Endothelial cell of umbilical vein (primary cell): ENCODE measurements around the gene GRIA4. TPM values are rescaled to one million over a fixed set of nuclear protein-coding genes. Genes with fewer than 3 reads are reported as not detected.
A peak's percentile ranks its signal among the peaks of the same experiment; 100 is the strongest.

Experiments
- BruUV-seq: library from RNA; stranded (reverse); fragments of 400-500 nt; replicated peaks from 2 replicates; lab custom pipeline; 2021; lab: Mats Ljungman, UMichigan
- CTCF ChIA-PET: fragments of 300-600, 350-600 bp; sonication (Branson Sonifier 250); formaldehyde crosslinking; loops from one replicate; lab custom pipeline; 2021; ENCODE audit warnings: antibody characterized with exemption, inconsistent platforms; lab: Charles Lee
- POLR2A ChIA-PET: fragments of 300-600, 350-600 bp; sonication (Branson Sonifier 250); formaldehyde crosslinking; loops from one replicate; lab custom pipeline; 2021; ENCODE audit warnings: antibody characterized with exemption, inconsistent platforms; lab: Charles Lee
- DNase-seq: peaks from one replicate; pipeline ENCODE4 v3.0.0-alpha.2; 2011; ENCODE audit warnings: low read depth, low spot score
- FAIRE-seq: peaks from 2 replicates; lab custom pipeline; 2011; peaks lifted over from hg19 to GRCh38; lab: Jason Lieb, UNC
- H2AFZ ChIP-seq: 2 replicates; pipeline ENCODE4 v1.6.0; 2012; ENCODE audit warnings: low read depth, low read length, control low read depth, inconsistent platforms
- H3K27ac ChIP-seq: 2 replicates; pipeline ENCODE4 v1.5.1; 2011; ENCODE audit warnings: low read depth, mild to moderate bottlenecking, control low read depth, low read length, moderate library complexity; ENCODE audit not compliant: insufficient read depth
- H3K27me3 ChIP-seq, 2 experiments: 2 replicates each; pipeline versions ENCODE4 v1.6.0 to v1.6.1; 2011; ENCODE audit warnings: low read length in 2 of 2, mixed read lengths in 1 of 2; ENCODE audit not compliant: control insufficient read depth in 2 of 2, insufficient read depth in 2 of 2
- H3K36me3 ChIP-seq, 2 experiments: 2 replicates in 1 of 2; 3 replicates in 1 of 2; pipeline ENCODE4 v1.5.1; 2011; ENCODE audit warnings: low read length in 2 of 2, mild to moderate bottlenecking in 1 of 2, moderate library complexity in 1 of 2; ENCODE audit not compliant: control insufficient read depth in 2 of 2, insufficient read depth in 2 of 2; ENCODE audit errors: extremely low read depth in 1 of 2
- H3K4me1 ChIP-seq: 3 replicates; pipeline ENCODE4 v1.5.1; 2011; ENCODE audit warnings: mild to moderate bottlenecking, low read length; ENCODE audit not compliant: control insufficient read depth, insufficient read depth; ENCODE audit errors: extremely low read depth
- H3K4me2 ChIP-seq: 2 replicates; pipeline ENCODE4 v1.6.1; 2011; ENCODE audit warnings: low read length, control low read depth, mixed read lengths; ENCODE audit not compliant: insufficient read depth
- H3K4me3 ChIP-seq, 3 experiments: fragments of 200-600 bp in 1 of 3; sonication (generic), shearing (Covaris generic) in 1 of 3; replicated peaks in 1 of 3; 2 replicates each; pipeline ENCODE4 v1.5.1; 2011 to 2016; ENCODE audit warnings: control low read depth in 3 of 3, low read length in 3 of 3, mild to moderate bottlenecking in 2 of 3, inconsistent platforms in 1 of 3, low read depth in 1 of 3, moderate library complexity in 1 of 3; ENCODE audit not compliant: insufficient read depth in 1 of 3
- H3K79me2 ChIP-seq: 2 replicates; pipeline ENCODE4 v1.6.0; 2012; ENCODE audit warnings: low read length, inconsistent platforms; ENCODE audit not compliant: control insufficient read depth, insufficient read depth
- H3K9ac ChIP-seq: replicated peaks from 2 replicates; pipeline ENCODE3; 2011; ENCODE audit warnings: low read length, control low read depth; ENCODE audit not compliant: insufficient read depth; ENCODE audit errors: extremely low read depth
- H3K9me1 ChIP-seq: replicated peaks from 3 replicates; pipeline ENCODE4 v1.6.0; 2011; ENCODE audit warnings: mild to moderate bottlenecking, low read length; ENCODE audit not compliant: control insufficient read depth, insufficient read depth; ENCODE audit errors: extremely low read depth
- H3K9me3 ChIP-seq: replicated peaks from 2 replicates; pipeline ENCODE4 v1.5.1; 2012; ENCODE audit warnings: low read length, inconsistent platforms; ENCODE audit not compliant: control insufficient read depth, insufficient read depth
- H4K20me1 ChIP-seq: replicated peaks from 2 replicates; pipeline ENCODE3; 2011; ENCODE audit warnings: mild to moderate bottlenecking, low read length; ENCODE audit not compliant: control insufficient read depth, insufficient read depth; ENCODE audit errors: extremely low read depth
- FOS ChIP-seq: IDR thresholded peaks from 2 replicates; pipeline ENCODE4 v1.6.1; 2011; ENCODE audit warnings: mild to moderate bottlenecking, low read length, moderate library complexity, borderline replicate concordance; ENCODE audit not compliant: insufficient read depth
- GATA2 ChIP-seq: IDR thresholded peaks from 2 replicates; pipeline ENCODE4 v1.7.0; 2011; ENCODE audit warnings: low read depth, mild to moderate bottlenecking, moderate library complexity, mixed read lengths, low read length; ENCODE audit not compliant: insufficient read length, insufficient read depth
- JUN ChIP-seq: IDR thresholded peaks from 2 replicates; pipeline ENCODE4 v1.6.1; 2011; ENCODE audit warnings: borderline replicate concordance, low read depth; ENCODE audit not compliant: insufficient read length, insufficient read depth
- MAX ChIP-seq: IDR thresholded peaks from 2 replicates; pipeline ENCODE4 v1.6.1; 2011; ENCODE audit not compliant: insufficient read depth, insufficient read length
- MYC ChIP-seq: IDR thresholded peaks from one replicate; pipeline ENCODE4 v1.6.1; 2011; ENCODE audit warnings: mild to moderate bottlenecking, low read depth, low read length
- POLR2A ChIP-seq: IDR thresholded peaks from 2 replicates; pipeline ENCODE4 v1.6.1; 2012; ENCODE audit warnings: low read depth, mild to moderate bottlenecking, control low read depth, low read length
- POLR2AphosphoS5 ChIP-seq: IDR thresholded peaks from 2 replicates; pipeline ENCODE4 v1.6.1; 2012; ENCODE audit warnings: low read depth, mild to moderate bottlenecking, control low read depth, low read length, moderate library complexity; ENCODE audit not compliant: insufficient read depth
- dilution Hi-C: fragments of 300-500 bp; cut with MboI; formaldehyde crosslinking; loops from one replicate; pipeline ENCODE4 v1.15.0; 2019; ENCODE audit warnings: low sequenced_read_pairs; ENCODE audit not compliant: extremely low pct_ligation_motif_present
- intact Hi-C: fragments of 100-400 bp; cut with micrococcal nuclease; formaldehyde crosslinking; loops from one replicate; pipeline ENCODE4 v1.10.0; 2022
- polyA plus RNA-seq, 4 experiments: library from polyadenylated mRNA; depleted of rRNA in 3 of 4; stranded (reverse) in 3 of 4; unstranded in 1 of 4; fragments of >200 nt; gene quantifications; 2 replicates each; pipeline versions ENCODE4 v1.2.1 to v1.2.3, GENCODE V29; 2011 to 2012; ENCODE audit warnings: missing spikeins in 1 of 4
- total RNA-seq: library from RNA; stranded (reverse); gene quantifications from 2 replicates; pipeline ENCODE4 v1.2.3, GENCODE V29; 2021
- TF ChIP-seq, protein P1 (sequence below), 2 donors: IDR thresholded peaks; 1 replicate in 1 of 2; 2 replicates in 1 of 2; pipeline ENCODE4 v1.5.1; 2011; ENCODE audit warnings: low read length in 2 of 2, mild to moderate bottlenecking in 2 of 2, moderate library complexity in 2 of 2, control low read depth in 1 of 2, inconsistent platforms in 1 of 2, low read depth in 1 of 2; ENCODE audit not compliant: insufficient read depth in 1 of 2; ENCODE audit errors: extremely low read depth in 1 of 2

GRIA4 gene
- total and polyA plus RNA-seq, 2 donors (not counting 3 experiments of a cell fraction or from before 2014, with no cell fraction given) = not detected

DNA sequence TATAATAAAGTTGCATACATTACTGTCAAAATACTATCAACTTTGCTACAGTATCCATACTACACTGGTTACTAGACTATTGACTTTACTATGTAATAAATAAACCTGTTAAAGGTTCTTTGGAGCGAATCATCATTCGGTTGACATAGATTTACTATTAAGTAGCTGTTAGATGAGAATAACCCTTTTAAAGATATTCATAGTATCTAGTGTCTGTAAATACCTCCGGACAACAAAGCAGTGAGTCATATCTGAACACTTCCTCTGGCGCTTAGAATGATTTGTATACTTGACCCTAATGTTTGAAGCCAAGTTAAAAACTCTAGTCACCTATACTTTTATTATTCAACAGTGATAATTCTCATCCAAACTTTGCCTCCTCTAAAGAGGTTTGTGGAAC is 327.5 kb downstream of the GRIA4 start:
- ChIA-PET CTCF (interaction anchor here (0.5 kb wide), 1 partner anchor 103 kb away, joined by 3 read pairs; no protein-coding TSS in a partner anchor), POLR2A (no interaction called here)
- Histone ChIP-seq H3K4me3 (no peak overlapping the region), H3K4me2 (peak overlapping the region; percentile 72), H3K4me1 (peaks cover 32% of the 10 kb centered on the region), H3K79me2 (no peaks in the 10 kb centered on the region), H3K9me3 (no peaks in the 10 kb centered on the region), H3K9me1 (no peaks in the 10 kb centered on the region), H2AFZ (no peak overlapping the region), H3K36me3 (no peaks in the 10 kb centered on the region), H3K9ac (no peak overlapping the region), H3K27ac (peak overlapping the region; percentile 22), H3K27me3 (peaks cover 0 to 7% of the 10 kb centered on the region in 2 experiments), H4K20me1 (no peaks in the 10 kb centered on the region)
- dilution Hi-C loops (no loop called here), intact Hi-C loops (loop anchor here (1.0 to 5.0 kb wide), 4 partner anchors 75 to 1235 kb away; partner anchors contain the start of genes CARD16 and MSANTD4)
- FAIRE-seq (peak; percentile 4), DNase-seq (no peak)
- TF ChIP-seq GATA2 (no peak), JUN (peak; percentile 82), FOS (peak; percentile 89), MAX (no peak), MYC (no peak), POLR2AphosphoS5 (peak; percentile 48), POLR2A (no peak)
- TF ChIP-seq, protein P1, sequence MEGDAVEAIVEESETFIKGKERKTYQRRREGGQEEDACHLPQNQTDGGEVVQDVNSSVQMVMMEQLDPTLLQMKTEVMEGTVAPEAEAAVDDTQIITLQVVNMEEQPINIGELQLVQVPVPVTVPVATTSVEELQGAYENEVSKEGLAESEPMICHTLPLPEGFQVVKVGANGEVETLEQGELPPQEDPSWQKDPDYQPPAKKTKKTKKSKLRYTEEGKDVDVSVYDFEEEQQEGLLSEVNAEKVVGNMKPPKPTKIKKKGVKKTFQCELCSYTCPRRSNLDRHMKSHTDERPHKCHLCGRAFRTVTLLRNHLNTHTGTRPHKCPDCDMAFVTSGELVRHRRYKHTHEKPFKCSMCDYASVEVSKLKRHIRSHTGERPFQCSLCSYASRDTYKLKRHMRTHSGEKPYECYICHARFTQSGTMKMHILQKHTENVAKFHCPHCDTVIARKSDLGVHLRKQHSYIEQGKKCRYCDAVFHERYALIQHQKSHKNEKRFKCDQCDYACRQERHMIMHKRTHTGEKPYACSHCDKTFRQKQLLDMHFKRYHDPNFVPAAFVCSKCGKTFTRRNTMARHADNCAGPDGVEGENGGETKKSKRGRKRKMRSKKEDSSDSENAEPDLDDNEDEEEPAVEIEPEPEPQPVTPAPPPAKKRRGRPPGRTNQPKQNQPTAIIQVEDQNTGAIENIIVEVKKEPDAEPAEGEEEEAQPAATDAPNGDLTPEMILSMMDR (IDR thresholded peaks at IDR 0.05; ENCODE audit: extremely low read depth in 1 of 2, insufficient read depth in 1 of 2, low read depth in 1 of 2, low read length in 2 of 2) = no peak
- BruUV-seq = no TSS peak
